ENCODE data around the gene MFAP1. TPM values are rescaled to one million over a fixed set of nuclear protein-coding genes. Genes with fewer than 3 reads are reported as not detected.
"Not testable (repeated sequence)": the region's sequence is repeated elsewhere in the genome, so short reads cannot be mapped to it uniquely, and the experiment has no call there.

MFAP1 gene
- total and polyA plus RNA-seq, 2 experiments from 2014 or later: 28.0 to 42.4 TPM

GRCh38 chr15:43867096-43867495, 42.6 kb upstream of the MFAP1 start:
- peaks cover 4% of the 10 kb centered on the region for H3K4me1 ChIP-seq (ENCODE audit: low read depth)
- no peak overlapping the region for H3K4me3 ChIP-seq
- no peak overlapping the region for H3K27ac ChIP-seq
- H3K9me3 ChIP-seq (ENCODE audit: low read depth): no peaks in the 10 kb centered on the region
- no peak for TF ChIP-seq CTCF (IDR thresholded peaks at IDR 0.05; ENCODE audit: low read depth, low read length)
- peaks cover 3% of the 10 kb centered on the region for H3K36me3 ChIP-seq
- DNase-seq (ENCODE audit: low read depth in 1 of 2, low spot score in 1 of 2): no peak
- H3K27me3 ChIP-seq: no peaks in the 10 kb centered on the region

GRCh38 chr15:43866636-43867035, 42.1 kb upstream of the MFAP1 start:
- not testable (repeated sequence) for H3K36me3 ChIP-seq; DNase-seq (ENCODE audit: low read depth in 1 of 2, low spot score in 1 of 2); H3K4me3 ChIP-seq; H3K4me1 ChIP-seq (ENCODE audit: low read depth); H3K27ac ChIP-seq; H3K27me3 ChIP-seq; H3K9me3 ChIP-seq (ENCODE audit: low read depth)

GRCh38 chr15:43859546-43859945, 35.1 kb upstream of the MFAP1 start:
- H3K27ac ChIP-seq: no peak overlapping the region
- no peak overlapping the region for H3K4me3 ChIP-seq
- H3K27me3 ChIP-seq: no peaks in the 10 kb centered on the region
- no peaks in the 10 kb centered on the region for H3K9me3 ChIP-seq (ENCODE audit: low read depth)
- H3K36me3 ChIP-seq: no peaks in the 10 kb centered on the region
- H3K4me1 ChIP-seq (ENCODE audit: low read depth): no peaks in the 10 kb centered on the region
- DNase-seq (ENCODE audit: low read depth in 1 of 2, low spot score in 1 of 2): no peak
- TF ChIP-seq CTCF (IDR thresholded peaks at IDR 0.05; ENCODE audit: low read depth, low read length): no peak

GRCh38 chr15:43854801-43855200, 30.3 kb upstream of the MFAP1 start:
- TF ChIP-seq CTCF (IDR thresholded peaks at IDR 0.05; ENCODE audit: low read depth, low read length): no peak
- H3K4me1 ChIP-seq (ENCODE audit: low read depth): no peaks in the 10 kb centered on the region
- no peaks in the 10 kb centered on the region for H3K9me3 ChIP-seq (ENCODE audit: low read depth)
- H3K27ac ChIP-seq: no peak overlapping the region
- no peaks in the 10 kb centered on the region for H3K27me3 ChIP-seq
- DNase-seq (ENCODE audit: low read depth in 1 of 2, low spot score in 1 of 2): peak in 1 of 2 donors; percentile 54
- H3K4me3 ChIP-seq: no peak overlapping the region
- no peaks in the 10 kb centered on the region for H3K36me3 ChIP-seq

GRCh38 chr15:43852607-43853006, 28.1 kb upstream of the MFAP1 start:
- Histone ChIP-seq H3K9me3 (ENCODE audit: low read depth) (no peaks in the 10 kb centered on the region), H3K4me1 (ENCODE audit: low read depth) (no peaks in the 10 kb centered on the region), H3K36me3 (no peaks in the 10 kb centered on the region), H3K4me3 (no peak overlapping the region), H3K27me3 (no peaks in the 10 kb centered on the region), H3K27ac (no peak overlapping the region)
- DNase-seq (ENCODE audit: low read depth in 1 of 2, low spot score in 1 of 2): no peak
- no peak for TF ChIP-seq CTCF (IDR thresholded peaks at IDR 0.05; ENCODE audit: low read depth, low read length)

GRCh38 chr15:43851251-43851650, 26.8 kb upstream of the MFAP1 start:
- Histone ChIP-seq H3K36me3 (no peaks in the 10 kb centered on the region), H3K4me1 (ENCODE audit: low read depth) (no peaks in the 10 kb centered on the region), H3K27me3 (no peaks in the 10 kb centered on the region), H3K4me3 (no peak overlapping the region), H3K9me3 (ENCODE audit: low read depth) (no peaks in the 10 kb centered on the region), H3K27ac (no peak overlapping the region)
- no peak for DNase-seq (ENCODE audit: low read depth in 1 of 2, low spot score in 1 of 2)
- no peak for TF ChIP-seq CTCF (IDR thresholded peaks at IDR 0.05; ENCODE audit: low read depth, low read length)

Measured in cardiac muscle cell (in vitro differentiated cells and primary cell).